ENCODE data around the gene DDB1. TPM values are rescaled to one million over a fixed set of nuclear protein-coding genes. Genes with fewer than 3 reads are reported as not detected.
A peak's percentile ranks its signal among the peaks of the same experiment; 100 is the strongest.

The DDB1 gene
- total RNA-seq, 1 donor, result 330 TPM

DNA sequence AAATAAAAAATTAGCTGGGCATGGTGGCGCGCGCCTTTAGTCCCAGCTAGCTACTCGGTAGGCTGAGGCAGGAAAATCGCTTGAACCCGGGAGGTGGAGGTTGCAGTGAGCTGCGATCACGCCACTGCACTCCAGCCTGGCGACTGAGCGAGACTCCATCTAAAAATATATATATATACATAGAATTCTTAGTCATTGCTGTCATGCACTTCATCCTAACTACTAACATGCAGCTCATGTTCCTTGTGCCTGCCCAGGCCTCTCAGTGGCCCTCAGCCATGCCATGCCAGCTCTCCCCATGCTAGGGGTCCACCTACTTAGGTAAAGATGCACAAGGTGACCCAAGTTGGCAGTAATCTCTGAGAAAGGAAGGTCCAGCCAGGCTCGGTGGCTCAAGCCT is 25.7 kb upstream of the DDB1 start:
- Histone ChIP-seq H3K4me3 (ENCODE audit: insufficient read depth, low read length) (no peak overlapping the region), H3K9me3 (ENCODE audit: low read depth, low read length) (no peaks in the 10 kb centered on the region), H3K36me3 (ENCODE audit: insufficient read depth, low read length) (peaks cover 25% of the 10 kb centered on the region), H3K27ac (ENCODE audit: low read depth, low read length) (no peak overlapping the region), H4K20me1 (ENCODE audit: insufficient read depth, low read length) (peaks cover 7% of the 10 kb centered on the region), H3K4me2 (ENCODE audit: insufficient read depth, low read length) (no peak overlapping the region), H3K4me1 (ENCODE audit: insufficient read depth, low read length) (peaks cover 28% of the 10 kb centered on the region), H2AFZ (ENCODE audit: low read length) (no peak overlapping the region), H3K79me2 (ENCODE audit: insufficient read depth, low read length) (peaks cover 38% of the 10 kb centered on the region), H3K27me3 (ENCODE audit: insufficient read depth, low read length) (no peaks in the 10 kb centered on the region)
- peak; percentile 23 for DNase-seq (ENCODE audit: insufficient read length, low spot score, missing footprints)
- TF ChIP-seq, protein P1, sequence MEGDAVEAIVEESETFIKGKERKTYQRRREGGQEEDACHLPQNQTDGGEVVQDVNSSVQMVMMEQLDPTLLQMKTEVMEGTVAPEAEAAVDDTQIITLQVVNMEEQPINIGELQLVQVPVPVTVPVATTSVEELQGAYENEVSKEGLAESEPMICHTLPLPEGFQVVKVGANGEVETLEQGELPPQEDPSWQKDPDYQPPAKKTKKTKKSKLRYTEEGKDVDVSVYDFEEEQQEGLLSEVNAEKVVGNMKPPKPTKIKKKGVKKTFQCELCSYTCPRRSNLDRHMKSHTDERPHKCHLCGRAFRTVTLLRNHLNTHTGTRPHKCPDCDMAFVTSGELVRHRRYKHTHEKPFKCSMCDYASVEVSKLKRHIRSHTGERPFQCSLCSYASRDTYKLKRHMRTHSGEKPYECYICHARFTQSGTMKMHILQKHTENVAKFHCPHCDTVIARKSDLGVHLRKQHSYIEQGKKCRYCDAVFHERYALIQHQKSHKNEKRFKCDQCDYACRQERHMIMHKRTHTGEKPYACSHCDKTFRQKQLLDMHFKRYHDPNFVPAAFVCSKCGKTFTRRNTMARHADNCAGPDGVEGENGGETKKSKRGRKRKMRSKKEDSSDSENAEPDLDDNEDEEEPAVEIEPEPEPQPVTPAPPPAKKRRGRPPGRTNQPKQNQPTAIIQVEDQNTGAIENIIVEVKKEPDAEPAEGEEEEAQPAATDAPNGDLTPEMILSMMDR (IDR thresholded peaks at IDR 0.05; ENCODE audit: extremely low read depth, low read depth, low read length), result no peak

DNA sequence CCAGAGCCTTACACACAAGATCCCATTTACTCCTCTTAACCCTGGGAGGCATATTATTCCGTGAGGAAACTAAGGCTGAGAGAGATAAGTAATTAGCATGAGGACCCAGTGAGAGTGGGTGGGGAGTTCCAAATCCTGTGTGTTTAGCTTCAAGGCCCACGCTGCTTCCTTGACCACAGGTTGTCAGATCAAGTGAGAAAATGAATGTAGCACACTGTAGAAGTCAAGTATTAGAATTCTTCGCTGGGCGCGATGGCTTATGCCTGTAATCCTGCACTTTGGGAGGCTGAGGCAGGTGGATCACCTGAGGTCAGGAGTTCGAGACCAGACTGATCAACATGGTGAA is 25.0 kb upstream of the DDB1 start:
- Histone ChIP-seq H3K4me3 (ENCODE audit: insufficient read depth, low read length) (no peak overlapping the region), H3K27me3 (ENCODE audit: insufficient read depth, low read length) (no peaks in the 10 kb centered on the region), H3K4me2 (ENCODE audit: insufficient read depth, low read length) (no peak overlapping the region), H3K79me2 (ENCODE audit: insufficient read depth, low read length) (peaks cover 31% of the 10 kb centered on the region), H2AFZ (ENCODE audit: low read length) (no peak overlapping the region), H3K9me3 (ENCODE audit: low read depth, low read length) (no peaks in the 10 kb centered on the region), H3K27ac (ENCODE audit: low read depth, low read length) (no peak overlapping the region), H4K20me1 (ENCODE audit: insufficient read depth, low read length) (peaks cover 13% of the 10 kb centered on the region), H3K4me1 (ENCODE audit: insufficient read depth, low read length) (peaks cover 22% of the 10 kb centered on the region), H3K36me3 (ENCODE audit: insufficient read depth, low read length) (peaks cover 30% of the 10 kb centered on the region)
- DNase-seq (ENCODE audit: insufficient read length, low spot score, missing footprints), result no peak
- TF ChIP-seq, protein P1 (IDR thresholded peaks at IDR 0.05; ENCODE audit: extremely low read depth, low read depth, low read length), result no peak

DNA sequence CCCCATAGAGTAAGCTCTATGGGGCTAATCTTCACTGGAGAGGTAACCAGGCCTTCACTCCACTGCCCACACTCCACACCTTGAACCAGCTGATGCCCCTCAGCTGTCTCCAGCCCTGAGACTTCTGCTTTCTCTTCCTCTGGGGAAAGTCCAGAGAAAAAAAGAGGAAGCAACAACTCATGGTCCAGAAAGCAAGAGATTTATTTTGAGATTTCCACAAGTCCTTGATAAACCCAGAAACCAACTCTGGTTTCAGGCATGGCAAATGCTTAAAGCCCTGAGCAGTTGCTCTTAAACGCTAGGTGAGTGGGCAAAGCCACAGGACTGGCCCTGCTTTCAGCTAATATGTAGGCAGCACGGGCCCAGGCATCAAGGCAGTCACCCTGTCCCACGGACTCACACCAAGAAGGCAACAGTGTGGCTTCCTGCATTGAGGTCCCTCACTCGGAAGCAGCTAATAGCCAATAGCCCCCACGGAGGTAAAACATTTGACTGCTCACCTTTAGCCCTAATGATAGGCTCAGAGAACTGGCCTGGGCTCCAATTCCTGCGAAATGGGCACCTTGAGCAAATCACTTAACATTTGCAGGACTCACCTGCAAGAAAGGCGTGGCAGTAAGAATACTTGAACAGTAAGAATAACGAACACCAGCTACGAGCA is 24.5 kb upstream of the DDB1 start:
- DNase-seq (ENCODE audit: insufficient read length, low spot score, missing footprints), result peak; percentile 45
- H3K27me3 ChIP-seq (ENCODE audit: insufficient read depth, low read length), result no peaks in the 10 kb centered on the region
- no peaks in the 10 kb centered on the region for H3K9me3 ChIP-seq (ENCODE audit: low read depth, low read length)
- H3K79me2 ChIP-seq (ENCODE audit: insufficient read depth, low read length), result peaks cover 26% of the 10 kb centered on the region
- H2AFZ ChIP-seq (ENCODE audit: low read length), result no peak overlapping the region
- H3K4me2 ChIP-seq (ENCODE audit: insufficient read depth, low read length), result no peak overlapping the region
- no peak overlapping the region for H3K27ac ChIP-seq (ENCODE audit: low read depth, low read length)
- TF ChIP-seq, protein P1 (IDR thresholded peaks at IDR 0.05; ENCODE audit: extremely low read depth, low read depth, low read length), result no peak
- peaks cover 18% of the 10 kb centered on the region for H3K4me1 ChIP-seq (ENCODE audit: insufficient read depth, low read length)
- no peak overlapping the region for H3K4me3 ChIP-seq (ENCODE audit: insufficient read depth, low read length)
- peaks cover 35% of the 10 kb centered on the region for H3K36me3 ChIP-seq (ENCODE audit: insufficient read depth, low read length)
- peaks cover 13% of the 10 kb centered on the region for H4K20me1 ChIP-seq (ENCODE audit: insufficient read depth, low read length)

DNA sequence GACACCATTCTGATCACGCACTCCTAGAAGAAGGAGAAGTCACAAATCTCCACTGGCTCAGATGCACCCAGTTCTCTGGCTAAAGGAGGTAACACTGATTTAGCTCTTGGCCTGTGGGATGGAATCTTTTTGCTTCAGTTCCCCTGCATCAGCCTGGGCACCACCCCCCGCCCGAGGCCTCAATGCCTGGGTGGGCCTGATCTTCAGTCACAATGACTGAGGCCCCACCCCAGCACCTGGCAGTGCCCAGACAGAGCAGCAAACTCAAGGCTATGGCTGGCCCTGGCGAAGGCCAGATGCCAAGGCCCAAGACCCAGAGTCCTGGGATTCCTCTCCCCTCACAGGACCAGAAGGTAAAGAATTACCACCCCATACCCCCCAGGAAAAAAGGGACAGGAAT is 23.8 kb upstream of the DDB1 start:
- H3K4me3 ChIP-seq (ENCODE audit: insufficient read depth, low read length), result no peak overlapping the region
- H3K36me3 ChIP-seq (ENCODE audit: insufficient read depth, low read length), result peaks cover 41% of the 10 kb centered on the region
- no peak for DNase-seq (ENCODE audit: insufficient read length, low spot score, missing footprints)
- H3K79me2 ChIP-seq (ENCODE audit: insufficient read depth, low read length), result peaks cover 24% of the 10 kb centered on the region
- no peaks in the 10 kb centered on the region for H3K27me3 ChIP-seq (ENCODE audit: insufficient read depth, low read length)
- peaks cover 17% of the 10 kb centered on the region for H3K4me1 ChIP-seq (ENCODE audit: insufficient read depth, low read length)
- H4K20me1 ChIP-seq (ENCODE audit: insufficient read depth, low read length), result peaks cover 13% of the 10 kb centered on the region
- TF ChIP-seq, protein P1 (IDR thresholded peaks at IDR 0.05; ENCODE audit: extremely low read depth, low read depth, low read length), result no peak
- no peak overlapping the region for H3K4me2 ChIP-seq (ENCODE audit: insufficient read depth, low read length)
- H2AFZ ChIP-seq (ENCODE audit: low read length), result no peak overlapping the region
- peak overlapping the region; percentile 12 for H3K27ac ChIP-seq (ENCODE audit: low read depth, low read length)
- no peaks in the 10 kb centered on the region for H3K9me3 ChIP-seq (ENCODE audit: low read depth, low read length)

Measured in osteoblast (primary cell).